DOHH2 (cell line): ENCODE data around the gene TMEM269.

Source experiments
- H3F3A ChIP-seq: fragments of 200-600 bp; sonication (generic), shearing (Covaris generic); 2 replicates; pipeline ENCODE4 v1.6.0; 2016; ENCODE audit warnings: antibody characterized with exemption, mild to moderate bottlenecking; ENCODE audit not compliant: control insufficient read depth, insufficient read depth
- H3K27ac ChIP-seq: fragments of 200-600 bp; sonication (generic); 2 replicates; pipeline ENCODE4 v1.5.1; 2014; ENCODE audit warnings: low read depth, mild to moderate bottlenecking, low read length, moderate library complexity
- H3K27me3 ChIP-seq: fragments of 200-600 bp; sonication (generic); 2 replicates; pipeline ENCODE4 v1.6.1; 2014; ENCODE audit warnings: mild to moderate bottlenecking, low read length, mixed read lengths; ENCODE audit not compliant: control insufficient read depth
- H3K36me3 ChIP-seq: fragments of 200-600 bp; sonication (generic); 2 replicates; pipeline ENCODE4 v1.6.1; 2014; ENCODE audit warnings: mild to moderate bottlenecking, low read length, moderate library complexity, mixed read lengths; ENCODE audit not compliant: control insufficient read depth
- H3K4me1 ChIP-seq: fragments of 200-600 bp; sonication (generic); 2 replicates; pipeline ENCODE4 v1.6.1; 2014; ENCODE audit warnings: mild to moderate bottlenecking, low read length, mixed read lengths; ENCODE audit not compliant: control insufficient read depth
- H3K4me2 ChIP-seq: fragments of 200-600 bp; sonication (generic); 2 replicates; pipeline ENCODE4 v1.6.0; 2014; ENCODE audit warnings: mild to moderate bottlenecking, low read length, moderate library complexity
- H3K4me3 ChIP-seq: fragments of 200-600 bp; sonication (generic); 2 replicates; pipeline ENCODE4 v1.5.1; 2014; ENCODE audit warnings: mild to moderate bottlenecking, low read length, mixed read lengths
- H3K79me2 ChIP-seq: fragments of 200-600 bp; sonication (generic); 2 replicates; pipeline ENCODE4 v1.6.1; 2014; ENCODE audit warnings: mild to moderate bottlenecking, low read length, mixed read lengths; ENCODE audit not compliant: control insufficient read depth
- H3K9me2 ChIP-seq: fragments of 200-600 bp; sonication (generic); replicated peaks from 2 replicates; pipeline ENCODE4 v1.6.1; 2014; ENCODE audit warnings: mild to moderate bottlenecking, low read length, mixed read lengths; ENCODE audit not compliant: control insufficient read depth
- H3K9me3 ChIP-seq: fragments of 200-600 bp; sonication (generic); 2 replicates; pipeline ENCODE4 v1.6.1; 2014; ENCODE audit warnings: antibody characterized with exemption, low read length, mixed read lengths; ENCODE audit not compliant: control insufficient read depth, insufficient read depth
- H4K20me1 ChIP-seq: fragments of 200-600 bp; sonication (generic); 2 replicates; pipeline ENCODE4 v1.6.0; 2014; ENCODE audit warnings: low read depth, mild to moderate bottlenecking, antibody characterized with exemption, low read length, moderate library complexity; ENCODE audit not compliant: control insufficient read depth, insufficient read depth
- EZH2phosphoT487 ChIP-seq: fragments of 200-600 bp; sonication (generic); IDR thresholded peaks from 2 replicates; pipeline ENCODE4 v1.6.1; 2017; ENCODE audit warnings: borderline replicate concordance, mild to moderate bottlenecking, antibody characterized with exemption, low read length, moderate library complexity, mixed read lengths
- TF ChIP-seq, protein P1 (sequence below): fragments of 200-600 bp; sonication (generic); IDR thresholded peaks from one replicate; pipeline ENCODE4 v1.5.1; 2014; ENCODE audit warnings: antibody characterized with exemption, mild to moderate bottlenecking, low read depth, low read length; ENCODE audit not compliant: poor library complexity, severe bottlenecking

TMEM269 gene

DNA sequence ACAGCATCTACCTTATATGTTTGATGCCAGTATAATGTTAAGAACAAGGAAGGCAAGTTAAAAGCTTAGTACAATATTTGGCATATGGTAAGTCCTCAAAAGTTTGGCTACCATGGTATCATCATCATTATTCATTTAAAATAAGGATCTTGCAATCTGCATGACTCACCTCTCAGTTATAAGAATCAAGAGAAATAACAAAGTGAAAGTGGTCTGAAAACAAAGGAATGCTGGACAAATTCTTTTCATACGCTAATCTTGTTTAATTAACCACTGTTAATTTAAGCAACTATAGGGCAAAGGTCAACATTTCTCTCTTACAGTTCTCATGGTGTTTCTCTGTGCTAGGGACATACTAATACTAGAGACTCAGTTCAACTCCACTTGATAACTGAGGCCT lies 31.7 kb upstream of the TMEM269 start:
- peaks cover 71% of the 10 kb centered on the region for H3K36me3 ChIP-seq
- TF ChIP-seq, protein P1, sequence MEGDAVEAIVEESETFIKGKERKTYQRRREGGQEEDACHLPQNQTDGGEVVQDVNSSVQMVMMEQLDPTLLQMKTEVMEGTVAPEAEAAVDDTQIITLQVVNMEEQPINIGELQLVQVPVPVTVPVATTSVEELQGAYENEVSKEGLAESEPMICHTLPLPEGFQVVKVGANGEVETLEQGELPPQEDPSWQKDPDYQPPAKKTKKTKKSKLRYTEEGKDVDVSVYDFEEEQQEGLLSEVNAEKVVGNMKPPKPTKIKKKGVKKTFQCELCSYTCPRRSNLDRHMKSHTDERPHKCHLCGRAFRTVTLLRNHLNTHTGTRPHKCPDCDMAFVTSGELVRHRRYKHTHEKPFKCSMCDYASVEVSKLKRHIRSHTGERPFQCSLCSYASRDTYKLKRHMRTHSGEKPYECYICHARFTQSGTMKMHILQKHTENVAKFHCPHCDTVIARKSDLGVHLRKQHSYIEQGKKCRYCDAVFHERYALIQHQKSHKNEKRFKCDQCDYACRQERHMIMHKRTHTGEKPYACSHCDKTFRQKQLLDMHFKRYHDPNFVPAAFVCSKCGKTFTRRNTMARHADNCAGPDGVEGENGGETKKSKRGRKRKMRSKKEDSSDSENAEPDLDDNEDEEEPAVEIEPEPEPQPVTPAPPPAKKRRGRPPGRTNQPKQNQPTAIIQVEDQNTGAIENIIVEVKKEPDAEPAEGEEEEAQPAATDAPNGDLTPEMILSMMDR = no peak
- no peak for TF ChIP-seq EZH2phosphoT487
- no peak overlapping the region for H3K27ac ChIP-seq
- H3K4me3 ChIP-seq = no peak overlapping the region
- no peaks in the 10 kb centered on the region for H3K27me3 ChIP-seq
- H3K4me2 ChIP-seq = no peak overlapping the region
- no peaks in the 10 kb centered on the region for H3K4me1 ChIP-seq
- no peaks in the 10 kb centered on the region for H3K9me3 ChIP-seq
- H3K9me2 ChIP-seq = no peaks in the 10 kb centered on the region
- H3K79me2 ChIP-seq = no peaks in the 10 kb centered on the region
- H3F3A ChIP-seq = no peaks in the 10 kb centered on the region
- no peaks in the 10 kb centered on the region for H4K20me1 ChIP-seq

DNA sequence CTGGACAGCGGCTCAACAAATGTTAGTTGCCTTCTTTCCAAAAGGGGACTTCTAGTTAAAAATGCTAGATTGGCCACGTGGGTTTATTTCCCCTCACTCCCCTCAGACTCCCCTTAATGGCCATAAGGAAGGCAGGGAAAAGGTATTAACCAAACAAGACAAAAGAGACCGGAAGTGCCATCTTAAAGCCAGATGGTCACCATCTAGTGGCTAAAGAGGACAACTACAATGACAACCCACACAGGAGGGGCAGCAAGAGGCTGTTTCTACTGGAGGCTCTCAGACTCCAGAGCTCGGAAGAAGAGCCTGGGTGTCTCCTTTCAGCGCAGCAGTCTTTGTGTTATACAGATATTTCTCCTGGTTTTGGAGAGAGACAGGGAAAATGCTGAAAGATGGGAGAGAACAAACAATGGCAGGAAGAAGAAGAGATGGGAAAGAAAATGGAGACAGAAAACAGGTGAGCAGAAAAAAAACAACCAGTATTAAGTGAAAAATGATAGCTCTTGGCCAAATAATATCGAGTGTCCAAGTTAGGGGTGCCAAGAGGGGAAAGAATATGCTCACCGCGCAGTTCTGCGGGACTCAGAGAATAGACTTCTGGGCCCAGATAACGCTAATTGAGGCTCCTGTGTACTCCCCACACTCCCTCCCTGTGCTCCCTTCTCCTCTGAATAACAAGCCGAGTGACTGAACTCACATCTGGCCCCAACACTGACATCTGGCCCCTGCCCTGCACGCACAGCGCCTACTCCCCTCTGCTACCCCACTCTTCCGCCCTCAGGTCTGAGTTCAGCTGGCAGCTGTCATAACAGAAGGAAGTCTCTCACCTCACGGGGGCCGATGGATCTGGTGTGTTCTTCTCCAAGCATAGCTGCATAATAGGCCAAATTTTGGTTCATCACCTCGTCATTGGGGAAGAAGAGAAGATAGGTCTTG lies 27.6 kb upstream of the TMEM269 start:
- peaks cover 74% of the 10 kb centered on the region for H3K36me3 ChIP-seq
- H3K27ac ChIP-seq = no peak overlapping the region
- H3K79me2 ChIP-seq = no peaks in the 10 kb centered on the region
- no peaks in the 10 kb centered on the region for H3K27me3 ChIP-seq
- H3K4me2 ChIP-seq = no peak overlapping the region
- H4K20me1 ChIP-seq = no peaks in the 10 kb centered on the region
- TF ChIP-seq, protein P1 = peak; percentile 61
- TF ChIP-seq EZH2phosphoT487 = no peak
- H3K9me2 ChIP-seq = no peaks in the 10 kb centered on the region
- no peaks in the 10 kb centered on the region for H3K9me3 ChIP-seq
- H3F3A ChIP-seq = no peaks in the 10 kb centered on the region
- H3K4me1 ChIP-seq = peaks cover 6% of the 10 kb centered on the region; the same call in 1 of the 2 replicates
- H3K4me3 ChIP-seq = no peak overlapping the region

DNA sequence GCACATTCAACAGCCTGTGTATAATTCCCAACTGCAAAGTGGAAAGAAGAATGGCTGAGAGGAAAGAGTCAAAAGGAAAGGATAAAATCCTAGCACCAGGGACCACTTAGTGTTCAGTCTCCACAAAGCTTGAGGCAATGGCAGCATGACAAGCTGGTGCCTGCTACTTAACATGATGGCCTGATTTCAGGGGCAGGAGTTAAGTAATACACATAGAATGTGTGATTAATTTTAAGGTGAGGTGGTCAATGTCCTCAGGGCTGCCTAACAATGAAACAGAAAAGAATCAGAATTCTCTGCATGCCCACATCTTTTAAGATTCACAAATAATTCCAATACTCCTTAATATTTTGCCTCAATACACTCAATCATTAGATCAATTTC lies 26.9 kb upstream of the TMEM269 start:
- H3K36me3 ChIP-seq = peaks cover 70% of the 10 kb centered on the region
- H3K4me1 ChIP-seq = peaks cover 9% of the 10 kb centered on the region; the same call in 1 of the 2 replicates
- H3K4me3 ChIP-seq = no peak overlapping the region
- no peaks in the 10 kb centered on the region for H3K9me2 ChIP-seq
- H3F3A ChIP-seq = no peaks in the 10 kb centered on the region
- TF ChIP-seq, protein P1 = no peak
- H3K9me3 ChIP-seq = no peaks in the 10 kb centered on the region
- peaks cover 4% of the 10 kb centered on the region; the same call in 1 of the 2 replicates for H3K79me2 ChIP-seq
- no peak overlapping the region for H3K4me2 ChIP-seq
- H4K20me1 ChIP-seq = no peaks in the 10 kb centered on the region
- H3K27ac ChIP-seq = no peak overlapping the region
- no peaks in the 10 kb centered on the region for H3K27me3 ChIP-seq
